GM18870 (cell line): ENCODE measurements around the gene UBE3D.
"Not testable (repeated sequence)": the region's sequence is repeated elsewhere in the genome, so short reads cannot be mapped to it uniquely, and the experiment has no call there.

Source experiments
- ATAC-seq: cut with Tn5 transposase; IDR thresholded peaks from one replicate; pipeline ENCODE4 v1.9.1; 2021; ENCODE audit warnings: moderate library complexity; ENCODE audit not compliant: unreplicated experiment

The UBE3D gene

GRCh38 chr6:82877213-82878195 is 188.1 kb downstream of the UBE3D start:
- ATAC-seq = no peak

- ATAC-seq = no peak
Measured at GRCh38 chr6:82875573-82876185, 190.0 kb downstream of the UBE3D start.

GRCh38 chr6:82874867-82875266 is 190.8 kb downstream of the UBE3D start:
- no peak for ATAC-seq

- no peak for ATAC-seq
Measured at GRCh38 chr6:82872185-82872584, 193.5 kb downstream of the UBE3D start.

GRCh38 chr6:82870582-82871172 is 195.0 kb downstream of the UBE3D start:
- ATAC-seq = no peak

GRCh38 chr6:82869493-82869892 is 196.1 kb downstream of the UBE3D start:
- no peak for ATAC-seq

GRCh38 chr6:82867946-82868345 is 197.7 kb downstream of the UBE3D start:
- no peak for ATAC-seq

GRCh38 chr6:82866446-82866845 is 199.2 kb downstream of the UBE3D start:
- no peak for ATAC-seq

- ATAC-seq = no peak
Measured at GRCh38 chr6:82865461-82865860, 200.2 kb downstream of the UBE3D start.

- ATAC-seq = no peak
Measured at GRCh38 chr6:82863781-82864180, 201.9 kb downstream of the UBE3D start.

- ATAC-seq = no peak
Measured at GRCh38 chr6:82862543-82862942, 203.1 kb downstream of the UBE3D start.

- no peak for ATAC-seq
Measured at GRCh38 chr6:82861121-82861520, 204.5 kb downstream of the UBE3D start.

- ATAC-seq = not testable (repeated sequence)
Measured at GRCh38 chr6:82856077-82856476, 209.6 kb downstream of the UBE3D start.

- not testable (repeated sequence) for ATAC-seq
Measured at GRCh38 chr6:82852904-82853303, 212.7 kb downstream of the UBE3D start.

- no peak for ATAC-seq
Measured at GRCh38 chr6:82843291-82843885, 222.3 kb downstream of the UBE3D start.

GRCh38 chr6:82842721-82843120 is 222.9 kb downstream of the UBE3D start:
- ATAC-seq = no peak
